Measurements from ENCODE around the gene P4HA2.

The P4HA2 gene

GRCh38 chr5:132218321-132218720 is 9.3 kb downstream of the P4HA2 start:
- TF ChIP-seq CTCF (conservative IDR thresholded peaks at IDR 0.05), result no peak
- H3K27ac ChIP-seq, result no peak overlapping the region

- TF ChIP-seq CTCF (conservative IDR thresholded peaks at IDR 0.05), result no peak
- H3K27ac ChIP-seq, result no peak overlapping the region
These were observed 12.3 kb downstream of the P4HA2 start for GRCh38 chr5:132215329-132215728.

GRCh38 chr5:132214491-132214890 is 13.2 kb downstream of the P4HA2 start:
- TF ChIP-seq CTCF (conservative IDR thresholded peaks at IDR 0.05), result no peak
- no peak overlapping the region for H3K27ac ChIP-seq

- H3K27ac ChIP-seq, result no peak overlapping the region
- TF ChIP-seq CTCF (conservative IDR thresholded peaks at IDR 0.05), result no peak
These were observed 14.0 kb downstream of the P4HA2 start for GRCh38 chr5:132213666-132214065.

GRCh38 chr5:132211787-132212186 is 15.9 kb downstream of the P4HA2 start:
- no peak for TF ChIP-seq CTCF (conservative IDR thresholded peaks at IDR 0.05)
- H3K27ac ChIP-seq, result no peak overlapping the region

GRCh38 chr5:132210944-132211343 is 16.7 kb downstream of the P4HA2 start:
- TF ChIP-seq CTCF (conservative IDR thresholded peaks at IDR 0.05), result no peak
- no peak overlapping the region for H3K27ac ChIP-seq

- TF ChIP-seq CTCF (conservative IDR thresholded peaks at IDR 0.05), result no peak
These were observed 17.6 kb downstream of the P4HA2 start for GRCh38 chr5:132209901-132210545.

More at GRCh38 chr5:132209901-132210545, 17.6 kb downstream of the P4HA2 start:
- no peak overlapping the region for H3K27ac ChIP-seq

Measured in VCaP (cell line).